Fibroblast of skin of right biceps (primary cell): ENCODE data around the gene IFI16.
"Not testable (repeated sequence)": the region's sequence is repeated elsewhere in the genome, so short reads cannot be mapped to it uniquely, and the experiment has no call there.

Experiments used
- DNase-seq: peaks from one replicate; pipeline ENCODE4 v3.0.0-alpha.2; 2013

The IFI16 gene

GRCh38 chr1:159009704-159010361 lies at the start of gene IFI16:
Gene IFI16, plus strand, starts transcription at chr1:159009907. Its CDS starts 4,774 bp downstream, at chr1:159014681.
- DNase-seq, result peak; percentile 98

- no peak for DNase-seq
These were observed 48.5 kb upstream of the IFI16 start for GRCh38 chr1:158961178-158961577.

- no peak for DNase-seq
These were observed 46.7 kb upstream of the IFI16 start for GRCh38 chr1:158962983-158963382.

- no peak for DNase-seq
These were observed 40.5 kb upstream of the IFI16 start for GRCh38 chr1:158969166-158969565.

- DNase-seq, result no peak
These were observed 39.9 kb upstream of the IFI16 start for GRCh38 chr1:158969855-158970254.

- DNase-seq, result no peak
These were observed 36.9 kb upstream of the IFI16 start for GRCh38 chr1:158972841-158973240.

GRCh38 chr1:158976219-158976618 lies 33.5 kb upstream of the IFI16 start:
- no peak for DNase-seq

GRCh38 chr1:158978730-158979129 lies 31.0 kb upstream of the IFI16 start:
- no peak for DNase-seq

- no peak for DNase-seq
These were observed 30.5 kb upstream of the IFI16 start for GRCh38 chr1:158979229-158979628.

- DNase-seq, result no peak
These were observed 26.5 kb upstream of the IFI16 start for GRCh38 chr1:158983235-158983634.

GRCh38 chr1:158984386-158984785 lies 25.3 kb upstream of the IFI16 start:
- no peak for DNase-seq

- no peak for DNase-seq
These were observed 20.3 kb upstream of the IFI16 start for GRCh38 chr1:158989424-158989823.

- no peak for DNase-seq
These were observed 16.9 kb upstream of the IFI16 start for GRCh38 chr1:158992787-158993312.

- DNase-seq, result no peak
These were observed 12.7 kb upstream of the IFI16 start for GRCh38 chr1:158996998-158997397.

- DNase-seq, result no peak
These were observed 11.5 kb upstream of the IFI16 start for GRCh38 chr1:158998037-158998780.

GRCh38 chr1:158998781-158999161 lies 10.9 kb upstream of the IFI16 start:
- DNase-seq, result peak; percentile 63

GRCh38 chr1:158999316-159000069 lies 10.2 kb upstream of the IFI16 start:
- peak; percentile 99 for DNase-seq

- no peak for DNase-seq
These were observed 9.7 kb upstream of the IFI16 start for GRCh38 chr1:159000070-159000409.

GRCh38 chr1:159000625-159001024 lies 9.1 kb upstream of the IFI16 start:
- peak; percentile 96 for DNase-seq

GRCh38 chr1:159005161-159005560 lies 4.5 kb upstream of the IFI16 start:
- peak; percentile 42 for DNase-seq

GRCh38 chr1:159005676-159006075 lies 4.0 kb upstream of the IFI16 start:
- peak; percentile 26 for DNase-seq

- DNase-seq, result not testable (repeated sequence)
These were observed 3.4 kb upstream of the IFI16 start for GRCh38 chr1:159006210-159006807.

GRCh38 chr1:159007726-159008125 lies 2.0 kb upstream of the IFI16 start:
- DNase-seq, result no peak
